Right renal cortex interstitium (tissue), 3 donors: ENCODE data around the gene ZRANB2. TPM values are rescaled to one million over a fixed set of nuclear protein-coding genes. Genes with fewer than 3 reads are reported as not detected.

Experiments used
- DNase-seq, 3 donors: peaks; one replicate each; pipeline ENCODE4 v3.0.0-alpha.2; 2013; ENCODE audit warnings: low read depth in 3 of 3, low spot score in 2 of 3
- polyA plus RNA-seq, 3 donors: library from polyadenylated mRNA; unstranded; fragments of 120-200 nt; gene quantifications; one replicate each; pipeline ENCODE4 v1.2.1, GENCODE V29; 2013; ENCODE audit not compliant: insufficient read length in 3 of 3

ZRANB2 gene
- polyA plus RNA-seq, 3 donors = 166 to 198 (median 195) TPM

DNA sequence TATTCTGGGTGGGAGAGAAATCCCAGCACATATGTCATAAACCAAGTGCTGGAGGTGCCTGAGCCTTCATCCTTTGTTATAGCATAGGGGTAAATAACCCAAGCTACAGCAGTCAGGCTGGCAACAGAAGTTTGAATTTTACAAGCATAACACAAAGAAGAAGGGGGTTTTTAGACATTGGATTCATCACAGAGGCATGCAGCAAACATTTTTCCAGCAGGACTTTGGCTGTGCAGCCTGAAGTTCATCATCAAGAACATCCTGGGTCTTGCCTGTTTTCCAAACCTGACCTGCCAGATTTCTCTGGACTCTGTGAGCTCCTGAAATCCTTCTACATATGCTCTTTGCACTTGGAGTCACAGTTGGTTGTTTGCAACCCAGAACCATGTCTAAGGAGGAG, 49.4 kb downstream of the ZRANB2 start:
- DNase-seq = no peak

DNA sequence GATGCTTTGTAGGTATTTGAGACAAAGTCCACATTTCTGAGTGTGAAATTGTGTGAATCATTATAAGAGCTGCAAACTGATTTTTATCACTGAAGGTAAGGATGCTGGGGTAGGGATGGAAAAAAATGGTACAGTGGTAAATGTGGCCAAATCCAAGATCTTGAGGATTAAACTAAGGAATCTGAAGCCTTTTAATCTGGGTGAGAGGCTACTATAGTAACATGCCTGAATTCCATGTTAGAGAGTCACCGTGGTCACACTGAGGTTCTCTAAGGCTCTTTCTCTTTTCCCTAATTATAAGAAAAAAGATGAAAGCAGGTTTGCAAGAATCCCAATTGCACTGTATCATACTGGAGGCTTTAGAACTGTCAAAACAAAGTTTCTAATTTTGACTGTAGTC, 50.8 kb downstream of the ZRANB2 start:
- DNase-seq = no peak

DNA sequence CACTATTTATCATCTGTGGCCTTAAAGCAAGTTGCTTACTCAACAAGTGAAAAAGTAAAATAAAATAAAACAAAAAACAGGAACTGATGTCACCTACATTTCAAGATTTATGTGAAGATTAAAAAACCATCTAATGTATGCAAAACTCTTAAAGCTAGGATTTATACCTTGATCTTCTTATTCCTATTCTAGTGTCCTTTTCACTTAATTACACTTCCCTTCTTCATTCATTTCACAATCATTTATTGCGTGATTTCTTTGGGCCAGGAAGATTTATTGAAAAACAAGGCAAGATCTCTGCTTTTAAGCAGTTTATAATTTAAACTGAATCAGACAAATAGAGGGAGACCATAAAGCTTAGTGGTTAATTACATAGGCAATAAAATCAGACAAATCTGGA, 51.9 kb downstream of the ZRANB2 start:
- DNase-seq = no peak

DNA sequence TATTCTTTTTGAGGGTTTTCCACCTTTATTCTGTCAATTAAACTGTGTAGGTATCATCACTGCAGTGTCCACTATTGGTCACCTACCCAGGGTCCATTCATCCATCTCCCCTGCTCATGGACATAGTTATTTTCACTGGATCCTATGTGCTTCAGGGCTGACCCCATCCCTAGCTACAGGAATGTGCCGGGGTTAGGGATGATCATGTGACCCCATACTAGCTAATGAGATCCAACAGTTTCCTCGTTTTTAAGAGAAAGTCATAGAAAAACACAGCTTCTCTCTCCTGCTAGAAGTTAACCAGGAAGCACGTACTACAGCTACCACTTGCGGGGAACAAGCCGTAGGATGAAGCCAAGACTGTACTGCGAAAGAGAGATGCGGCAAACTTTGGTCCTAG, 52.8 kb downstream of the ZRANB2 start:
- no peak for DNase-seq

DNA sequence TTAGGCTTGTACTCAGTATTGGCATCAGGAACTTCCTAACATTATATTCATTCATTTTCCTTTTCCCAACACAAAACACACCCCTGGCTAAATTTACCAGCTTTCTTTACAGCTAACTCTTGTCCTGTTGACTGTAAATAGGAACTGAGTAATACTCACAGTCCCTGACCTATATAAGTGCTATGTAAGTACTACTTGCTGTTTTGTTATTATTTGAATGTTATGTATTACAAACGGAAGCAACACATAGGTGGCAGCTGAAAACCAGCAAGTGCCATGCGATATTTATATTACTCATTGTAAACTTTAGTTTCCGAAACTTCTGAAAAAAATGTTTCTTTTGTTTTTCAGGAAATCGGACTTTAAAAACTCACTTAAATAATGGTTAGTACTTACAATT, 54.7 kb downstream of the ZRANB2 start:
- DNase-seq = no peak

DNA sequence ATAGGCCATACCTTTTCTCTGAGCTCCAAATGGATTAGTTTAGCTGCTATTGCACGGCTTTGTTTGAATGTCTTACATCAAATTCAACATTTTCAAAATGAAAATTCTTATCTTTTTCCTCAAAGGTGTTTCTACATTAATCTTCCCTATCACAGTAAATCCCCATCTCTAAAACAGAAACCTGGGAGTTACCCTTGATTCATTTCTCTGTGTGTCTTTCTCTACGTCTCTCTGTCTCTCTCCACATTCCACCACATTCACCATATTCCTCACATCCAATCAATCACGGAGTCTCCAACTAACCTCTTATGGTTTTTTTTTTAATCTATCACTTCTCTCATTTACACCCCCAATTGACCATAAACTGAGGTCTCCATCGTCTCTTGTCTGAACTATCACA, 57.3 kb downstream of the ZRANB2 start:
- no peak for DNase-seq

DNA sequence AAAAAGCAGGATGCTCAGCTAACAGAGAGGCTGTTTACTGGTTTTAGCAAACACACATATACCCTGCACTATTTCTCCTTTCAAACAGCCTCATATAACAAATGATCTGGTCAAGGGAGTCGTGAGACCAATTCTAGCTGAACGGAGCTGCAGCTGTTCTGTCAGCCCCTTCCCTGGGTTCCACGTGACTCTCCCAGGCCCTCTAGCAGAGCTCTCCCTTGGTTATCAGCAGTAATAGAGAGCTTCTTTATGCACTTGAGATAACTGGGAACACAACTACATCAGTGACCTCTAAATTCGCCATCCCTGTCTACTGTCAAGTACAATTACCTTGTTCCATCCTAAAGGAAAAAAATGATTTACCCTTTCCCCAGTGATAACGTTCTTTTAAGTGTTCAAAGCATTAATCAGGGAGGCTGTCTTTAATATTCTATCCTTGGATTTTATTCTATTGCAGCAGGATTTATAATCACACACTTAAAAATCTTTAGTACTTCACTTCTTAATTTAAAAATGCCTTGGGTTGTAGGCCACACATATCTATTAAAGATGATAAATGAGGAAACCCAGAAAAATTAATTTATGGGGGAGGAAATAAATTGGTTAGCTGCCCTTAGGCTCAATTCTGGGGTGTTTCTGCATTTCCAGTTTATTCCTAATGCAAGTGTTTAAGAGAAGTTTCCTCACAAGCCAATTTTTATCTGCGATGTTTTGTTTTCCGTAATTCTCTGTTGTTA, 61.4 kb downstream of the ZRANB2 start:
- no peak for DNase-seq

DNA sequence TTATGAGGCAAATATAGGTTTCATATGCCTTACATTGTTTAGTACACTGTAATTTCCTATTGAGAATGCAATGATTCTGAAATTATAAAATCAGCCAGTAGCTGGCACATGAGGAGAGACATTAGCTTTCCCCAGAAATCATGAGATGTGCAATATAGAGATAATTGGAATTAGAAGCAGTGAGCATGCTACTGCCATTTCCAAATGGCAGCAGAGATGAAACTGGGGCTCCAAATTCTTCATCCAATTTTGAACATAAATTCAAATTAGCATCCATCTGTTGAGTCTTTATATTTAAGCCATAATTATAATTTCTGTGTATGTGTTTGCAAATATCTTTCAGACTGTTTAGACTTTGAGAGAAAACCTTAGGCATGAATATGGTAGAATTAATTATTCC, 62.0 kb downstream of the ZRANB2 start:
- no peak for DNase-seq

DNA sequence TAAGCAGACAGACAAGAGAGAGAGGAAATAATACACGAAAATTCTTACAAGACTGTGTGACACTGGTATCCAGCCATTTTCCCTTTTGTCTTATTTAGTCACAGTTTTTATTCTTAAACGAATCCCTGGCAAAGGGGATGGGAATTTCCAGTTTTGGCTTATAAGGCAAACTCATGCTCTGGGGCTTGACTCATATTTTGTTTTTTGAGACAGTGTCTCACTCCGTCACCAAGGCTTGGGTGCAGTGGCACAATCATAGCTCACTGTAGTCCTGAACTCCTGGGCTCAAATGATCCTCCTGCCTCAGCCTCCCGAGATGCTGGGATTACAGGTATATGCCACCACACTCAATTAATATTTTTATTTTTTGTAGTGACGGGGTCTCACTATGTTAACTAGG, 65.1 kb downstream of the ZRANB2 start:
- DNase-seq = no peak

DNA sequence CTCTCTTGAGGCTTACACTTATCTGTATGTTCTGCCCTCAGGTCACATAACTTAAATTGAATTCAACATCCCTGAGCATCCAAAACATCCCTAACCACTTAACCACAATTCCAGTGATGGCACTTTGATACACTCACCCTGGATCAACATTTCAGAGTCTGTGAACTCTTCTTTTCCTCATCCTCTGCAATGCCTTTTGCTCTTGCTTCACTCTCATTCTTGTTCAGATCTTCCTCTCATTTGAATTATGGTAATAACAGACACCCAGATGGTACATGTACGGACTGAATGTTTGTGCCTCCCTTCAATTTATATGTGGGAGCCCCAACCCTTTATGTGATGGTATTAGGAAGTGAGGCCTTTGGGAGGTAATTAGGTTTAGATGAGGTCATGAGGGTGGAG, 66.7 kb downstream of the ZRANB2 start:
- no peak for DNase-seq

Other genes starting within 250 kb of the ZRANB2 start
- gene PTGER3, start 33.2 kb downstream of the ZRANB2 start, polyA plus RNA-seq = 10 to 100 TPM; 46.4 to 55.2 (median 49.1) TPM